PC-9 (cell line): ENCODE data around the gene PLAGL1. TPM values are rescaled to one million over a fixed set of nuclear protein-coding genes. Genes with fewer than 3 reads are reported as not detected.

ENCODE experiments used
- BruUV-seq: library from RNA; stranded (reverse); fragments of 400-500 nt; replicated peaks from 2 replicates; lab custom pipeline; 2021; lab: Mats Ljungman, UMichigan
- CTCF ChIA-PET: fragments of 300-600 bp; sonication (Branson Sonifier 250); formaldehyde crosslinking; loops from one replicate; lab custom pipeline; 2022; ENCODE audit warnings: antibody characterized with exemption; lab: Charles Lee
- POLR2A ChIA-PET: fragments of 300-600 bp; sonication (Branson Sonifier 250); formaldehyde crosslinking; loops from one replicate; lab custom pipeline; 2022; ENCODE audit warnings: antibody characterized with exemption; ENCODE audit not compliant: unreplicated experiment; lab: Charles Lee
- DNase-seq, 2 experiments: peaks; one replicate each; pipeline versions ENCODE4 v3.0.0 to v3.0.0-alpha.2; 2015 to 2022; ENCODE audit warnings: mixed read lengths in 1 of 2
- H2AFZ ChIP-seq: fragments of 200-600 bp; sonication (generic); 2 replicates; pipeline ENCODE4 v1.8.1; 2017; ENCODE audit warnings: antibody characterized with exemption
- H3F3A ChIP-seq: fragments of 200-600 bp; sonication (generic); 2 replicates; pipeline ENCODE4 v1.8.1; 2017; ENCODE audit warnings: antibody characterized with exemption, mild to moderate bottlenecking, low read depth; ENCODE audit not compliant: insufficient read depth
- H3K27ac ChIP-seq: fragments of 200-600 bp; sonication (generic); 2 replicates; pipeline ENCODE4 v1.6.1; 2016; ENCODE audit warnings: mixed run types
- H3K27me3 ChIP-seq: fragments of 200-600 bp; sonication (generic); 2 replicates; pipeline ENCODE4 v1.6.1; 2016; ENCODE audit warnings: low read depth, mixed run types; ENCODE audit not compliant: insufficient read depth
- H3K36me3 ChIP-seq: fragments of 200-600 bp; sonication (generic); 2 replicates; pipeline ENCODE4 v1.6.1; 2016; ENCODE audit warnings: low read depth, mixed run types
- H3K4me1 ChIP-seq: fragments of 200-600 bp; sonication (generic); replicated peaks from 2 replicates; pipeline ENCODE4 v1.6.1; 2016; ENCODE audit warnings: mixed run types; ENCODE audit not compliant: insufficient read depth
- H3K4me2 ChIP-seq: fragments of 200-600 bp; sonication (generic); 2 replicates; pipeline ENCODE4 v1.6.1; 2017; ENCODE audit warnings: mixed run types
- H3K4me3 ChIP-seq: fragments of 200-600 bp; sonication (generic); 2 replicates; pipeline ENCODE4 v1.6.1; 2016; ENCODE audit warnings: mixed run types
- H3K79me2 ChIP-seq: fragments of 200-600 bp; sonication (generic); 2 replicates; pipeline ENCODE4 v1.6.1; 2017; ENCODE audit warnings: low read depth, mixed run types
- H3K9me2 ChIP-seq: fragments of 200-600 bp; sonication (generic); 2 replicates; pipeline ENCODE4 v1.8.1; 2017; ENCODE audit warnings: mild to moderate bottlenecking; ENCODE audit not compliant: insufficient read depth
- H3K9me3 ChIP-seq: fragments of 200-600 bp; sonication (generic); 2 replicates; pipeline ENCODE4 v1.8.1; 2016; ENCODE audit warnings: low read depth; ENCODE audit not compliant: insufficient read depth
- H4K20me1 ChIP-seq: fragments of 200-600 bp; sonication (generic); 2 replicates; pipeline ENCODE4 v1.8.1; 2017; ENCODE audit not compliant: insufficient read depth
- EZH2 ChIP-seq: fragments of 200-600 bp; sonication (generic); IDR thresholded peaks from 2 replicates; pipeline ENCODE4 v1.8.0; 2017; ENCODE audit warnings: antibody characterized with exemption, low read depth
- intact Hi-C: fragments of 100-400 bp; cut with micrococcal nuclease; formaldehyde crosslinking; loops from one replicate; pipeline ENCODE4 v1.10.0; 2022; ENCODE audit not compliant: unreplicated experiment
- total RNA-seq: library from RNA; stranded (reverse); gene quantifications from 2 replicates; pipeline ENCODE4 v1.2.3, GENCODE V29; 2021
- TF ChIP-seq, protein P1 (sequence below): fragments of 200-600 bp; sonication (generic); conservative IDR thresholded peaks from 2 replicates; pipeline ENCODE4 v1.6.1; 2017; ENCODE audit warnings: mixed run types, antibody characterized with exemption, mild to moderate bottlenecking, moderate library complexity

The PLAGL1 gene
- total RNA-seq, 1 experiment from 2014 or later = 8.3 TPM

DNA sequence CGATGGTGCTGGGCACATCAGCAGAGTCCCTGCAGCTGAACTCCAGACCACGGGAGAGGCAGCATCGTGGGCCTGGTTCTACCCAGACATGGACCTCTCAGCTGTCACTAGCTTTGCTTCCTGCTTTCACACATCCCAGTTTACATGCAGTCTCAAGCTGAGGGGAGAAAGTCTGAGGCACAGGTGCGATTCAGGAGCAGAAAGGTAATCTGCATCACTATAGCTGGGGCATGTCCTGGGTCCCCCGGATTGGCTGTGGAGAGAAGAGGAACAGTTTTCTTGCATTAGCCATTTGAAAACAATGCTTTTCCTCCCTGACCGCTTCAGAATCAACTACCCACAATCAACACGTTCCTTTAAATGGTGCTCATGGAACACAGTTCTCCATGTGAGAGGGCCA is 59.9 kb downstream of the PLAGL1 start:
- Histone ChIP-seq H3F3A (no peaks in the 10 kb centered on the region), H3K27ac (no peak overlapping the region), H3K4me2 (no peak overlapping the region), H3K9me2 (no peaks in the 10 kb centered on the region), H3K27me3 (no peaks in the 10 kb centered on the region), H3K4me3 (no peak overlapping the region), H4K20me1 (no peaks in the 10 kb centered on the region), H3K9me3 (peaks cover 5% of the 10 kb centered on the region; the same call in 1 of the 2 replicates), H3K79me2 (no peaks in the 10 kb centered on the region), H3K36me3 (no peaks in the 10 kb centered on the region), H3K4me1 (no peaks in the 10 kb centered on the region), H2AFZ (no peak overlapping the region)
- ChIA-PET POLR2A (no interaction called here), CTCF (no interaction called here)
- no peak for DNase-seq
- intact Hi-C loops = no loop called here
- no TSS peak for BruUV-seq
- no peak for TF ChIP-seq EZH2
- TF ChIP-seq, protein P1, sequence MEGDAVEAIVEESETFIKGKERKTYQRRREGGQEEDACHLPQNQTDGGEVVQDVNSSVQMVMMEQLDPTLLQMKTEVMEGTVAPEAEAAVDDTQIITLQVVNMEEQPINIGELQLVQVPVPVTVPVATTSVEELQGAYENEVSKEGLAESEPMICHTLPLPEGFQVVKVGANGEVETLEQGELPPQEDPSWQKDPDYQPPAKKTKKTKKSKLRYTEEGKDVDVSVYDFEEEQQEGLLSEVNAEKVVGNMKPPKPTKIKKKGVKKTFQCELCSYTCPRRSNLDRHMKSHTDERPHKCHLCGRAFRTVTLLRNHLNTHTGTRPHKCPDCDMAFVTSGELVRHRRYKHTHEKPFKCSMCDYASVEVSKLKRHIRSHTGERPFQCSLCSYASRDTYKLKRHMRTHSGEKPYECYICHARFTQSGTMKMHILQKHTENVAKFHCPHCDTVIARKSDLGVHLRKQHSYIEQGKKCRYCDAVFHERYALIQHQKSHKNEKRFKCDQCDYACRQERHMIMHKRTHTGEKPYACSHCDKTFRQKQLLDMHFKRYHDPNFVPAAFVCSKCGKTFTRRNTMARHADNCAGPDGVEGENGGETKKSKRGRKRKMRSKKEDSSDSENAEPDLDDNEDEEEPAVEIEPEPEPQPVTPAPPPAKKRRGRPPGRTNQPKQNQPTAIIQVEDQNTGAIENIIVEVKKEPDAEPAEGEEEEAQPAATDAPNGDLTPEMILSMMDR = no peak

DNA sequence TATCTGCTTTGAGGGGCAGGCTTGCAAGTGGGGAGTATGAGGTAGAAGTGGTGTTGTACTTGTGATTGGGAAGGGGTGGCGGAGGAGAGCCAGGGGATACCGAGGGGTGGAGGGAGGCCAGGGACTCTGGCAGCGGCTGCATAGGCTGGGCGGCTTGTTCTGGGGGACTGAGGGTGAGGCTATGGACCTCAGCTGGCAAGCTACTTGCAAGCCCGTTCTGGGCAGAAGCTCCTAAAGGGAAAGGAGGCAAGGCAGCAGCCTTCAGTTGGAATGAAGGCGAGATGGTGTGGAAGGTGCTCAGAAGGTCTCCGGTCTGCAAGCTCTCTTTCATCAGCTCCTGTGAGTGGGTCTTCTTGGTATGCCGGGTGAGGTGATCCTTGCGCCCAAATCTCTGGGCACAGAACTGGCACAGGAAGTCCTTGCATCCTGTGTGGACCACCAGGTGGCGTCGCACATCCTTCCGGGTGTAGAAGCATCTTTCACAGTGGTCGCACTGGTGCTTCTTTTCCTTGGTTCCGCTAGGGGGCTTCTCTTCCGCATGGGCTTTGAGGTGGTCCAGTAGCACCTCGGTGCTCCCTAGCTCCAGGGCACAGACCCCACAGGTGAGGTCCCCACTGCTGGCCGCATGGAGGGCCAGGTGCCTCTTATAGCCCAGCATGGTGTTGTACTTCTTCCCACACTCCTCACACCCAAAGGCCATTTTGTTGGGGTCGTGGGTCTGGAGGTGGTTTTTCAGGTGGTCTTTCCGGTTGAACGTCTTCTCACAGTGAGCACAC is 66.0 kb downstream of the PLAGL1 start:
- CTCF ChIA-PET = interaction anchor here (1.6 kb wide), 1 partner anchor 71 kb away, joined by 5 read pairs; no protein-coding TSS in a partner anchor
- Histone ChIP-seq H2AFZ (no peak overlapping the region), H3F3A (no peaks in the 10 kb centered on the region), H3K4me2 (no peak overlapping the region), H3K4me3 (no peak overlapping the region), H3K27ac (no peak overlapping the region), H4K20me1 (no peaks in the 10 kb centered on the region), H3K27me3 (no peaks in the 10 kb centered on the region), H3K4me1 (no peaks in the 10 kb centered on the region), H3K79me2 (no peaks in the 10 kb centered on the region), H3K9me3 (peaks cover 5% of the 10 kb centered on the region; the same call in 1 of the 2 replicates), H3K36me3 (no peaks in the 10 kb centered on the region), H3K9me2 (no peaks in the 10 kb centered on the region)
- peak in 1 of 2 experiments; percentile 26 for DNase-seq
- POLR2A ChIA-PET = no interaction called here
- no TSS peak for BruUV-seq
- intact Hi-C loops = loop anchor here (5.0 kb wide), 1 partner anchor 65 kb away; the partner anchor contains the start of gene PLAGL1
- TF ChIP-seq, protein P1 = peak; percentile 64
- no peak for TF ChIP-seq EZH2

DNA sequence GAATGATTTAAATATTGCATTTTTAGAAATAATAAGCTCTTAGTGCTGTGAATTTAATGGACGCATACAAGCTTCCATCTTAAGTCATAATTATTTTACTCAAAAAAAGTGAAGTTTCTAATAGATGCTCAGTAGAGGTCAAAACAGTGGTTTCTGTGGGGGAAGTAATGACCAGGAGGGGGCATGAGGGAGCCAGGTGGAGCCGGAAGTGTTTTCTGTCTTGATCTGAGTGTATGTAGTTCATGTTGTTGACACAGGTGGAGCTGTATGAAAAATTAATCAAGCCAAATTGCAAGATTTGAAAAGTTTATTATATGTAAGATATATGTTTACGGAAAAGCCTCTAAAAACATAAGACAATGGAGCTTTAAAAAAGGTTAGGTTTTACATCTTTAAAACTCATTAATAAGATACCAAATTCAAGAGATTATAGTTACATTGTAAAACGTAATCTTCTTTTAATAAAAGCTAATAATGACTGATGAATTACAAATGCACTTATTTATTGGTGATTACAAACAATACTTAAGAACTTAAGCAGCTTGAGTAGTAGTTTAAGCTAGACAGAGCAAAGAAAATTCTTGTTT is 68.0 kb downstream of the PLAGL1 start:
- CTCF ChIA-PET = interaction anchor here (0.6 to 1.3 kb wide), 4 partner anchors 96 to 1279 kb away, joined by 3 to 4 read pairs (median 4); partner anchors contain the start of gene LTV1

More for the DNA sequence above, 68.0 kb downstream of the PLAGL1 start:
- intact Hi-C loops = loop anchor here (1.0 to 5.0 kb wide), 2 partner anchors 67 to 276 kb away; partner anchors contain the start of gene PLAGL1
- Histone ChIP-seq H4K20me1 (no peaks in the 10 kb centered on the region), H3F3A (no peaks in the 10 kb centered on the region), H3K27ac (no peak overlapping the region), H3K79me2 (no peaks in the 10 kb centered on the region), H3K36me3 (no peaks in the 10 kb centered on the region), H3K27me3 (no peaks in the 10 kb centered on the region), H3K4me2 (no peak overlapping the region), H2AFZ (no peak overlapping the region), H3K9me2 (no peaks in the 10 kb centered on the region), H3K4me3 (no peak overlapping the region), H3K4me1 (no peaks in the 10 kb centered on the region), H3K9me3 (no peaks in the 10 kb centered on the region)
- peak; percentile 37 to 39 for DNase-seq
- POLR2A ChIA-PET = interaction anchor here (0.6 kb wide), 1 partner anchor 323 kb away, joined by 5 read pairs; no protein-coding TSS in a partner anchor
- no TSS peak for BruUV-seq
- TF ChIP-seq EZH2 = no peak
- TF ChIP-seq, protein P1 = peak; percentile 85
